Psoas muscle (tissue), 8 donors: ENCODE measurements around the gene DYRK3. TPM values are rescaled to one million over a fixed set of nuclear protein-coding genes. Genes with fewer than 3 reads are reported as not detected.
A peak's percentile ranks its signal among the peaks of the same experiment; 100 is the strongest.

Experiments used
- ATAC-seq, 4 donors: fragments of 200-7000 bp; cut with Tn5 transposase; one replicate each; pipeline ENCODE4 v1.9.1; 2020; ENCODE audit warnings: moderate library complexity in 3 of 4, mild to moderate bottlenecking in 2 of 4
- DNase-seq, 2 donors: peaks; one replicate each; pipeline ENCODE4 v3.0.0-alpha.2; 2020
- H3K27ac ChIP-seq: fragments of 200-600 bp; one replicate; pipeline ENCODE4 v1.8.0; 2022
- H3K27me3 ChIP-seq, 3 donors: fragments of 200-600 bp in 1 of 3; one replicate each; pipeline versions ENCODE4 v1.6.1 to v1.8.0; 2013 to 2022; ENCODE audit warnings: low read length in 2 of 3, mild to moderate bottlenecking in 2 of 3, moderate library complexity in 1 of 3; ENCODE audit not compliant: insufficient read depth in 3 of 3
- H3K36me3 ChIP-seq, 2 donors: fragments of 200-600 bp in 1 of 2; one replicate each; pipeline versions ENCODE4 v1.6.1 to v1.8.0; 2013 to 2022; ENCODE audit warnings: low read depth in 1 of 2, mild to moderate bottlenecking in 1 of 2, moderate library complexity in 1 of 2; ENCODE audit not compliant: insufficient read depth in 1 of 2
- H3K4me1 ChIP-seq: fragments of 200-600 bp; one replicate; pipeline ENCODE4 v1.8.0; 2022
- H3K4me3 ChIP-seq: fragments of 200-600 bp; one replicate; pipeline ENCODE4 v1.8.0; 2022; ENCODE audit warnings: mild to moderate bottlenecking
- H3K9me3 ChIP-seq: fragments of 200-600 bp; one replicate; pipeline ENCODE4 v1.8.0; 2022
- WGBS, 3 donors: extraction: QIAGEN DNeasy Blood & Tissue Kit; methylation state at CpG; one replicate each; pipeline versions ENCODE4 v1.1.6 to v1.1.7; 2013; 5-methylcytosine and 5-hydroxymethylcytosine counted together
- intact Hi-C, 2 donors: fragments of 100-400 bp; cut with DNase I; formaldehyde crosslinking; loops; one replicate each; pipeline versions ENCODE4 v1.11.0 to v1.14.2; 2022
- polyA plus RNA-seq, 3 donors: library from polyadenylated mRNA; stranded (reverse); fragments of 200-250 nt; gene quantifications; one replicate each; pipeline ENCODE4 v1.2.3, GENCODE V29; 2013
- total RNA-seq, 4 donors: library from RNA; stranded (reverse); fragmentation: NEBNext Ultra II Directional in 2 of 4; extraction: Animal tissue kit (Norgen Biotek cat#: 25700) in 2 of 4; gene quantifications; one replicate each; pipeline versions ENCODE4 v1.2.1 to v1.2.4, GENCODE V29; 2021 to 2023
- TF ChIP-seq, protein P1 (sequence below): fragments of 200-600 bp; IDR thresholded peaks from one replicate; pipeline ENCODE4 v1.8.0; 2022; ENCODE audit warnings: antibody characterized with exemption
- donor health status: healthy with polysubstance abuse.
- donor health status: DM: no; HTN: no; CAD: no; lungs with moderate emphysema.
- donor health status: Bipolar disorder and iron deficiency.
- donor health status: healthy.
- donor health status: DM: yes; HTN: yes; CAD: no.
- donor health status: DM: no; HTN: no; CAD: no.
- donor health status: DM: no; HTN: no; CAD: no.
- donor health status: DM: yes; HTN: yes; CAD: no.

The DYRK3 gene
- total and polyA plus RNA-seq, 7 donors, result 0.25 to 2.0 (median 1.2) TPM

DNA sequence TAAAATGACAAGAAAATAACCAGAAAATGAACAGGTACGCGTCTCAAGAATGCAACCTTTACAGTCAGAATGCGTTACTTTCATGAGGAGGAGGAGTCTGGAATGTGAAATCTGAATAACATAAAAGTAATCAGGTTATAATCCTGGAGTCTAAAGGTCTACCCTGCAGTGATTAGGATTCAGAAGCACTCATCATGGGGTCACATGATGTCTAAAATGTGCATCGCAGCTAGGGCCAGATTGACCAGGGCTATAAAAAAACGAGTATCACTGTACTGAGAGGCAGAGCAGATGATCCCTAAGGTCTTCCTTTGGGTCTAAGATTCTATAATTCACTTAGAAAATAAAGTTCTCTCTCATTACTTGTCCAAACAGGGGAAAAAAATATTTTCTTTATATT, 30.5 kb upstream of the DYRK3 start:
- no peaks in the 10 kb centered on the region for H3K4me1 ChIP-seq
- ATAC-seq, result no peak
- no peaks in the 10 kb centered on the region for H3K9me3 ChIP-seq
- WGBS, 3 donors, result 79 to 92% (median 82%) methylated on average over 5 of the region's 5 CpGs
- no peak overlapping the region for H3K4me3 ChIP-seq
- TF ChIP-seq, protein P1, sequence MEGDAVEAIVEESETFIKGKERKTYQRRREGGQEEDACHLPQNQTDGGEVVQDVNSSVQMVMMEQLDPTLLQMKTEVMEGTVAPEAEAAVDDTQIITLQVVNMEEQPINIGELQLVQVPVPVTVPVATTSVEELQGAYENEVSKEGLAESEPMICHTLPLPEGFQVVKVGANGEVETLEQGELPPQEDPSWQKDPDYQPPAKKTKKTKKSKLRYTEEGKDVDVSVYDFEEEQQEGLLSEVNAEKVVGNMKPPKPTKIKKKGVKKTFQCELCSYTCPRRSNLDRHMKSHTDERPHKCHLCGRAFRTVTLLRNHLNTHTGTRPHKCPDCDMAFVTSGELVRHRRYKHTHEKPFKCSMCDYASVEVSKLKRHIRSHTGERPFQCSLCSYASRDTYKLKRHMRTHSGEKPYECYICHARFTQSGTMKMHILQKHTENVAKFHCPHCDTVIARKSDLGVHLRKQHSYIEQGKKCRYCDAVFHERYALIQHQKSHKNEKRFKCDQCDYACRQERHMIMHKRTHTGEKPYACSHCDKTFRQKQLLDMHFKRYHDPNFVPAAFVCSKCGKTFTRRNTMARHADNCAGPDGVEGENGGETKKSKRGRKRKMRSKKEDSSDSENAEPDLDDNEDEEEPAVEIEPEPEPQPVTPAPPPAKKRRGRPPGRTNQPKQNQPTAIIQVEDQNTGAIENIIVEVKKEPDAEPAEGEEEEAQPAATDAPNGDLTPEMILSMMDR, result no peak
- no peak overlapping the region for H3K27ac ChIP-seq
- intact Hi-C loops, result no loop called here
- DNase-seq, result no peak
- H3K27me3 ChIP-seq, result no peaks in the 10 kb centered on the region
- H3K36me3 ChIP-seq, result peaks cover 12 to 100% of the 10 kb centered on the region in 2 donors

DNA sequence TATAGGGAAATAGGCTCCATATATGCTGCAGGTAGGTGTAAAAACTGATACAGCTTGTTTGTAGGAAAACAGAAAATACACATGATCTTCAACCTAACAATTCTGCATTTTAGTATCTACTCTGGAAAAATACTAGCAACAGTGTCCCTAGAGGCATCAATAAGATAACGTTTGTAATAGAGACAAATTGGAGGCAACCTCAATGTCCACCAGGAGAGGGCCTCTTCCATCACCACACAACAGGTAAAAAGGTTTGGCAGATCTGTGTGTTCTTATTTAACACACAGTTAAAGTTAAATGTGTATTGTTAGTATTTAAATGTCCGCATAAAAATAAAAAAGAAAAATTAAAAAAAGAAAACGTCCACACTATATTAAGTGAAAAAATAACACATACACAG, 28.5 kb upstream of the DYRK3 start:
- intact Hi-C loops, result no loop called here
- no peaks in the 10 kb centered on the region for H3K27me3 ChIP-seq
- no peaks in the 10 kb centered on the region for H3K9me3 ChIP-seq
- ATAC-seq (no peak), DNase-seq (no peak)
- H3K36me3 ChIP-seq, result peaks cover 12 to 93% of the 10 kb centered on the region in 2 donors
- H3K4me3 ChIP-seq, result no peak overlapping the region
- H3K4me1 ChIP-seq, result peaks cover 7% of the 10 kb centered on the region
- H3K27ac ChIP-seq, result no peak overlapping the region
- WGBS, 3 donors, result 60 to 68% (median 63%) methylated on average over 3 of the region's 3 CpGs
- TF ChIP-seq, protein P1, result peak; percentile 18

DNA sequence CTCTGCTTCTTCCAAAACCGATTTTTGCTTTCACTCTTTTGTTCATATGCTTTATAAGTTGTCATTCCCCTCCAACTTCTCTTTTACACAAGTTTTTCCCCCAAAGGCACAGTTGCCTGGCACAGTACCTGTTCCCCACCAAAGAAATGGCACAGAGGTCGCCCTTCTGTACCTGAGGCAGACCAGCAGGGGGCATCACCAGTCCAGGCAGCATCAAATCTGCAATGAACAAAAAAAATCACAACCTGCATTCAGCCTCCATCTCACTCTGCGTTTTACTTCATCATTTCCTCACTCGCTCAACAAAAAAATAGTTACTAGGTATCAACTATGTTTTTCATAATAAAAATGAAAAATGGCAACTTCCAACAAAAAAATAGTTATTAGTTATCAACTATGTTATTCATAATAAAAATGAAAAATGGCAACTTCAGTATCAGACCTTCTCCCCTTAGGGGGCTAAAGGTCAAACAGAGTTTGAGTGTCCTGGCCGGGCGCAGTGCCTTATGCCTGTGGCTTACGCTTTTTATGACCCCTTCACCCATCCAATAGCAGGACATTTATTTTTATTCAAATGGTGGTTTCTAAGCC, 27.1 kb upstream of the DYRK3 start:
- H3K27ac ChIP-seq, result no peak overlapping the region
- WGBS, 3 donors, result 75 to 78% (median 75%) methylated on average over 7 of the region's 7 CpGs
- H3K4me3 ChIP-seq, result no peak overlapping the region
- peaks cover 7% of the 10 kb centered on the region for H3K4me1 ChIP-seq
- DNase-seq (no peak), ATAC-seq (no peak)
- intact Hi-C loops, result no loop called here
- TF ChIP-seq, protein P1, result peak; percentile 66
- H3K36me3 ChIP-seq, result peaks cover 12 to 79% of the 10 kb centered on the region in 2 donors
- H3K9me3 ChIP-seq, result no peaks in the 10 kb centered on the region
- H3K27me3 ChIP-seq, result no peaks in the 10 kb centered on the region

DNA sequence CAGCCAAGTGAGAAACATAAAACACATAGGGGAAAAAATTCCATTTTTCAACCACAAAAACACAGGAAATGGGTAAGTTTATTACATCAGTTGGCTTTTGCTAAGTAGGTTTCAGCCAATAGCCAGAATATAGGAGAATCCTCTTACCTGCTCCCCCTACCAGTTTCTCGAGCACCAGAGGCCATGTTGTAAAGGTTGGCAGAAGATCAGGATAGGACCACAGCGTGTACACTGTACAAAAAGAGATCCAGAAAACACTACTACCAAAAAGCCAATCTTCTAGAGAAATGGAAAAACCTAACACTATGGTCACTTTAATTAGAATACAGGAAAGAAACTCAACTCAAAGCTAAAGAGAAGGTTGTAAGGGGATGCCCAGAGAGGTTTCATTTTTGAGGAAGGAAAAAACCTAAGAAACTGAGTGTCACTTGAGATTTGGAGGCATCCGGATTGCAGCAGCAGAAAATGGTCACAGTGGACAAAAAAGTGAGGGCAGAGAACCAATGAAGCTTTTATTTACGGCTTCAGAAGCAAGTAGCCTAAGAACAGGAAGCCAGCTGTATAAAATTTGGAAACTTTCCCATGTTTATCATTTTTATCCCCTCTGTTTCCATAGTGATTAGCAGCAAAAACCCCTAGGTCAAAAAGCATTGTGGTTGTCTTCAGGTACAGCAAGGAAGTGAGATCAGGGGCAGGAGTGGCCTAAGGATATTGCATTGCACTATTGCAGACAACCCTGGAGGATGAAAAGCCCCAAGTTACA, 25.9 kb upstream of the DYRK3 start:
- Histone ChIP-seq H3K4me1 (peaks cover 7% of the 10 kb centered on the region), H3K27me3 (no peaks in the 10 kb centered on the region), H3K9me3 (no peaks in the 10 kb centered on the region), H3K36me3 (peaks cover 10 to 67% of the 10 kb centered on the region in 2 donors), H3K4me3 (no peak overlapping the region), H3K27ac (no peak overlapping the region)
- intact Hi-C loops, result no loop called here
- 48 to 52% (median 51%) methylated on average over 4 of the region's 4 CpGs for WGBS, 3 donors
- ATAC-seq, result no peak
- no peak for DNase-seq
- TF ChIP-seq, protein P1, result no peak
